A673 (cell line): ENCODE data around the gene TPX2.
"Not testable (repeated sequence)": the region's sequence is repeated elsewhere in the genome, so short reads cannot be mapped to it uniquely, and the experiment has no call there.

Experiments used
- EZH2 ChIP-seq: fragments of 200-600 bp; sonication (generic); IDR thresholded peaks from 2 replicates; pipeline ENCODE4 v1.6.1; 2017; ENCODE audit warnings: borderline replicate concordance, low read depth, mild to moderate bottlenecking, mixed read lengths, antibody characterized with exemption, low read length; ENCODE audit not compliant: poor library complexity, severe bottlenecking
- TF ChIP-seq, protein P1 (sequence below): fragments of 300-800, 200-600 bp; sonication (generic); conservative IDR thresholded peaks from 2 replicates; pipeline ENCODE4 v1.5.1; 2017; ENCODE audit warnings: low read depth, mild to moderate bottlenecking, antibody characterized with exemption, low read length, moderate library complexity, mixed read lengths

DNA sequence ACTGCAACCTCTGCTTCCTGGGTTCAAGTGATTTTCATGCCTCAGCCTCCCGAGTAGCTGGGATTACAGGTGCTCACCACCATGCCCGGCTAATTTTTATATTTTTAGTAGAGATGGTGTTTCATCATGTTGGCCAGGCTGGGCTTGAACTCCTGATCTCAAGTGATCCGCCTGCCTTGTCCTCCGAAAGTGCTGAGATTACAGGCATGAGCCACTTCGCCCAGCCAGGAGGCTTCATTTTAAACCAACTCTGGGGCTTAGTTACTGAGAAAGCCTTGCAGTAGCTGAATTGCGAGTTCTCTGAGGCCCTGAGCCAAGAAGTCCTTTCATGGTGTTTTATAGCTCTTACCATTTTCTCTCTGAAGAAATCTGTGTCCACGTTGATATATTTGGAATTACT, 75.1 kb downstream of the TPX2 start:
- TF ChIP-seq, protein P1, sequence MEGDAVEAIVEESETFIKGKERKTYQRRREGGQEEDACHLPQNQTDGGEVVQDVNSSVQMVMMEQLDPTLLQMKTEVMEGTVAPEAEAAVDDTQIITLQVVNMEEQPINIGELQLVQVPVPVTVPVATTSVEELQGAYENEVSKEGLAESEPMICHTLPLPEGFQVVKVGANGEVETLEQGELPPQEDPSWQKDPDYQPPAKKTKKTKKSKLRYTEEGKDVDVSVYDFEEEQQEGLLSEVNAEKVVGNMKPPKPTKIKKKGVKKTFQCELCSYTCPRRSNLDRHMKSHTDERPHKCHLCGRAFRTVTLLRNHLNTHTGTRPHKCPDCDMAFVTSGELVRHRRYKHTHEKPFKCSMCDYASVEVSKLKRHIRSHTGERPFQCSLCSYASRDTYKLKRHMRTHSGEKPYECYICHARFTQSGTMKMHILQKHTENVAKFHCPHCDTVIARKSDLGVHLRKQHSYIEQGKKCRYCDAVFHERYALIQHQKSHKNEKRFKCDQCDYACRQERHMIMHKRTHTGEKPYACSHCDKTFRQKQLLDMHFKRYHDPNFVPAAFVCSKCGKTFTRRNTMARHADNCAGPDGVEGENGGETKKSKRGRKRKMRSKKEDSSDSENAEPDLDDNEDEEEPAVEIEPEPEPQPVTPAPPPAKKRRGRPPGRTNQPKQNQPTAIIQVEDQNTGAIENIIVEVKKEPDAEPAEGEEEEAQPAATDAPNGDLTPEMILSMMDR = not testable (repeated sequence)
- TF ChIP-seq EZH2 = not testable (repeated sequence)
